CD4-positive, CD25-positive, alpha-beta regulatory T cell (primary cell): ENCODE data around the gene PDGFRA. TPM values are rescaled to one million over a fixed set of nuclear protein-coding genes. Genes with fewer than 3 reads are reported as not detected.

Source experiments
- ATAC-seq, 2 donors: fragments of 150-1000 bp; cut with Tn5 transposase; one replicate each; pipeline ENCODE4 v1.10.0; 2021; ENCODE audit warnings: low read depth in 2 of 2, moderate number of reproducible peaks in 2 of 2, moderate library complexity in 1 of 2
- DNase-seq, 3 donors: peaks; one replicate each; pipeline versions ENCODE4 v3.0.0 to v3.0.0-alpha.2; 2012 to 2022; ENCODE audit warnings: mixed read lengths in 1 of 3
- H3K27ac ChIP-seq: one replicate; pipeline ENCODE4 v1.7.0; 2013; ENCODE audit warnings: mild to moderate bottlenecking, low read length; ENCODE audit not compliant: insufficient read depth, poor library complexity, severe bottlenecking
- H3K27me3 ChIP-seq: one replicate; pipeline ENCODE4 v1.7.0; 2013; ENCODE audit warnings: low read length; ENCODE audit not compliant: control insufficient read depth, insufficient read depth
- H3K36me3 ChIP-seq: one replicate; pipeline ENCODE4 v1.7.0; 2013; ENCODE audit warnings: mild to moderate bottlenecking, low read length, moderate library complexity; ENCODE audit not compliant: control insufficient read depth, insufficient read depth
- H3K4me1 ChIP-seq: 2 replicates; pipeline ENCODE4 v1.7.0; 2013; ENCODE audit warnings: mild to moderate bottlenecking, low read length; ENCODE audit not compliant: insufficient read depth, control insufficient read depth, poor library complexity, severe bottlenecking
- H3K4me3 ChIP-seq: one replicate; pipeline ENCODE4 v1.7.0; 2013; ENCODE audit warnings: low read depth, mild to moderate bottlenecking, low read length, moderate library complexity
- H3K9me3 ChIP-seq, 2 experiments: 1 replicate in 1 of 2; 2 replicates in 1 of 2; pipeline ENCODE4 v1.7.0; 2013; ENCODE audit warnings: low read length in 2 of 2, mild to moderate bottlenecking in 1 of 2, moderate library complexity in 1 of 2; ENCODE audit not compliant: control insufficient read depth in 2 of 2
- H3K27ac Mint-ChIP-seq, 3 donors: one replicate each; pipeline ENCODE4 v1.8.0; 2020 to 2022; ENCODE audit warnings: mild to moderate bottlenecking in 3 of 3, mixed read lengths in 3 of 3, moderate library complexity in 2 of 3
- H3K27me3 Mint-ChIP-seq: one replicate; pipeline ENCODE4 v1.8.0; 2022; ENCODE audit warnings: mild to moderate bottlenecking, mixed read lengths
- H3K36me3 Mint-ChIP-seq: one replicate; pipeline ENCODE4 v1.8.0; 2020; ENCODE audit warnings: mixed read lengths
- H3K4me1 Mint-ChIP-seq, 4 donors: one replicate each; pipeline ENCODE4 v1.8.0; 2020 to 2022; ENCODE audit warnings: mixed read lengths in 4 of 4, mild to moderate bottlenecking in 1 of 4
- H3K4me3 Mint-ChIP-seq, 4 donors: one replicate each; pipeline ENCODE4 v1.8.0; 2020 to 2022; ENCODE audit warnings: mild to moderate bottlenecking in 4 of 4, mixed read lengths in 4 of 4, moderate library complexity in 3 of 4
- H3K9me3 Mint-ChIP-seq, 7 donors: one replicate each; pipeline ENCODE4 v1.8.0; 2020 to 2022; ENCODE audit warnings: mixed read lengths in 7 of 7, mild to moderate bottlenecking in 3 of 7, moderate library complexity in 2 of 7
- polyA plus RNA-seq, 4 donors: library from polyadenylated mRNA; unstranded; fragments of 300-500 nt; fragmentation: Illumina TruSeq; gene quantifications; one replicate each; pipeline ENCODE4 v1.2.3, GENCODE V29; 2021
- total RNA-seq: library from RNA; stranded (reverse); gene quantifications from one replicate; pipeline ENCODE4 v1.2.3, GENCODE V29; 2022

Gene PDGFRA
- total and polyA plus RNA-seq, 5 donors from 2014 or later: not detected

- Histone ChIP-seq H3K4me1 (peaks cover 31% of the 10 kb centered on the region), H3K27me3 (peaks cover 22% of the 10 kb centered on the region), H3K4me3 (no peak overlapping the region), H3K36me3 (no peaks in the 10 kb centered on the region), H3K9me3 (no peaks in the 10 kb centered on the region), H3K27ac (no peak overlapping the region)
- peaks cover 0 to 4% (median 0%) of the 10 kb centered on the region in 7 donors for H3K9me3 Mint-ChIP-seq
- H3K4me3 Mint-ChIP-seq: peak overlapping the region in 2 of 4 donors; percentile 1 to 15
- ATAC-seq: no peak
- H3K27me3 Mint-ChIP-seq: peaks cover 76% of the 10 kb centered on the region
- H3K27ac Mint-ChIP-seq: no peak overlapping the region
- H3K36me3 Mint-ChIP-seq: peaks cover 4% of the 10 kb centered on the region
- peaks cover 0 to 49% (median 17%) of the 10 kb centered on the region in 4 donors for H3K4me1 Mint-ChIP-seq
- no peak for DNase-seq
Measured at GRCh38 chr4:54228546-54228945, 547 bp upstream of the PDGFRA start.

- peak overlapping the region in 1 of 3 donors; percentile 79 for H3K27ac Mint-ChIP-seq
- H3K4me3 ChIP-seq: no peak overlapping the region
- peaks cover 0 to 57% (median 22%) of the 10 kb centered on the region in 4 donors for H3K4me1 Mint-ChIP-seq
- H3K9me3 ChIP-seq: no peaks in the 10 kb centered on the region
- peaks cover 0 to 4% (median 0%) of the 10 kb centered on the region in 7 donors for H3K9me3 Mint-ChIP-seq
- ATAC-seq (no peak), DNase-seq (no peak)
- no peaks in the 10 kb centered on the region for H3K36me3 Mint-ChIP-seq
- H3K27ac ChIP-seq: no peak overlapping the region
- H3K27me3 Mint-ChIP-seq: peaks cover 79% of the 10 kb centered on the region
- peak overlapping the region in 1 of 4 donors; percentile 44 for H3K4me3 Mint-ChIP-seq
- H3K27me3 ChIP-seq: peaks cover 18% of the 10 kb centered on the region
- no peaks in the 10 kb centered on the region for H3K36me3 ChIP-seq
- peaks cover 38% of the 10 kb centered on the region for H3K4me1 ChIP-seq
Measured at GRCh38 chr4:54229631-54230483, 764 bp downstream of the PDGFRA start.

GRCh38 chr4:54230484-54231418, 1.7 kb downstream of the PDGFRA start:
- Histone ChIP-seq H3K4me3 (no peak overlapping the region), H3K4me1 (peaks cover 36% of the 10 kb centered on the region), H3K9me3 (no peaks in the 10 kb centered on the region), H3K27me3 (peaks cover 17% of the 10 kb centered on the region), H3K36me3 (no peaks in the 10 kb centered on the region), H3K27ac (no peak overlapping the region)
- Mint-ChIP-seq H3K4me1 (peaks cover 0 to 52% (median 22%) of the 10 kb centered on the region in 4 donors), H3K27me3 (peaks cover 75% of the 10 kb centered on the region), H3K27ac (no peak overlapping the region), H3K4me3 (peak overlapping the region in 2 of 4 donors; percentile 8 to 68), H3K36me3 (no peaks in the 10 kb centered on the region), H3K9me3 (peaks cover 0 to 3% (median 0%) of the 10 kb centered on the region in 7 donors)
- ATAC-seq: no peak
- DNase-seq: peak in 1 of 3 donors; percentile 5

GRCh38 chr4:54231419-54231767, 2.3 kb downstream of the PDGFRA start:
- Histone ChIP-seq H3K9me3 (no peaks in the 10 kb centered on the region), H3K27me3 (peaks cover 17% of the 10 kb centered on the region), H3K4me1 (peaks cover 30% of the 10 kb centered on the region), H3K36me3 (no peaks in the 10 kb centered on the region), H3K27ac (no peak overlapping the region), H3K4me3 (no peak overlapping the region)
- H3K27me3 Mint-ChIP-seq: peaks cover 75% of the 10 kb centered on the region
- H3K4me1 Mint-ChIP-seq: peaks cover 0 to 45% (median 19%) of the 10 kb centered on the region in 4 donors
- H3K4me3 Mint-ChIP-seq: peak overlapping the region in 1 of 4 donors; percentile 68
- no peak for ATAC-seq
- H3K36me3 Mint-ChIP-seq: no peaks in the 10 kb centered on the region
- no peak for DNase-seq
- H3K27ac Mint-ChIP-seq: no peak overlapping the region
- H3K9me3 Mint-ChIP-seq: peaks cover 0 to 3% (median 0%) of the 10 kb centered on the region in 7 donors

GRCh38 chr4:54231768-54232688, 2.9 kb downstream of the PDGFRA start:
- H3K27ac ChIP-seq: no peak overlapping the region
- Mint-ChIP-seq H3K4me3 (peak overlapping the region in 2 of 4 donors; percentile 12 to 48), H3K9me3 (peaks cover 0 to 3% (median 0%) of the 10 kb centered on the region in 7 donors), H3K27ac (peak overlapping the region in 1 of 3 donors; percentile 43), H3K36me3 (no peaks in the 10 kb centered on the region), H3K27me3 (peaks cover 70% of the 10 kb centered on the region), H3K4me1 (peaks cover 0 to 39% (median 16%) of the 10 kb centered on the region in 4 donors)
- ATAC-seq (no peak), DNase-seq (no peak)
- H3K4me1 ChIP-seq: peaks cover 24% of the 10 kb centered on the region
- H3K4me3 ChIP-seq: no peak overlapping the region
- no peaks in the 10 kb centered on the region for H3K36me3 ChIP-seq
- H3K9me3 ChIP-seq: no peaks in the 10 kb centered on the region
- peaks cover 15% of the 10 kb centered on the region for H3K27me3 ChIP-seq

- no peaks in the 10 kb centered on the region for H3K36me3 Mint-ChIP-seq
- H3K9me3 ChIP-seq: no peaks in the 10 kb centered on the region
- no peaks in the 10 kb centered on the region for H3K36me3 ChIP-seq
- peak overlapping the region; percentile 67 to 85 (median 80) for H3K4me3 Mint-ChIP-seq
- peaks cover 0 to 3% (median 0%) of the 10 kb centered on the region in 7 donors for H3K9me3 Mint-ChIP-seq
- H3K27ac ChIP-seq: no peak overlapping the region
- no peak overlapping the region for H3K27ac Mint-ChIP-seq
- H3K4me1 ChIP-seq: peaks cover 24% of the 10 kb centered on the region
- peak; percentile 66 to 75 for ATAC-seq
- no peak overlapping the region for H3K4me3 ChIP-seq
- DNase-seq: peak; percentile 30 to 80 (median 63)
- peaks cover 61% of the 10 kb centered on the region for H3K27me3 Mint-ChIP-seq
- peaks cover 0 to 26% (median 11%) of the 10 kb centered on the region in 4 donors for H3K4me1 Mint-ChIP-seq
- peaks cover 12% of the 10 kb centered on the region for H3K27me3 ChIP-seq
Measured at GRCh38 chr4:54233277-54233696, 4.2 kb downstream of the PDGFRA start.
